GM11168 (cell line): ENCODE results near the gene SLC26A8.

ENCODE experiments used
- in situ Hi-C: fragments of 300-500 bp; cut with MboI; formaldehyde crosslinking; loops from one replicate; pipeline ENCODE4 v1.12.0; 2022; ENCODE audit warnings: low sequenced_read_pairs; ENCODE audit not compliant: unreplicated experiment

SLC26A8 gene

GRCh38 chr6:36023996-36024795, at the start of gene SLC26A8:
Gene SLC26A8, minus strand, starts transcription at chr6:36024641. Its CDS starts 4,934 bp downstream, at chr6:36019707.
- in situ Hi-C loops, result no loop called here

GRCh38 chr6:36073587-36073986, 49.1 kb upstream of the SLC26A8 start:
- in situ Hi-C loops, result no loop called here

GRCh38 chr6:36072681-36073080, 48.2 kb upstream of the SLC26A8 start:
- in situ Hi-C loops, result no loop called here

- in situ Hi-C loops, result no loop called here
Observed at GRCh38 chr6:36071714-36072113, 47.3 kb upstream of the SLC26A8 start.

- in situ Hi-C loops, result no loop called here
Observed at GRCh38 chr6:36071281-36071680, 46.8 kb upstream of the SLC26A8 start.

GRCh38 chr6:36070252-36070651, 45.8 kb upstream of the SLC26A8 start:
- in situ Hi-C loops, result no loop called here

GRCh38 chr6:36069573-36069972, 45.1 kb upstream of the SLC26A8 start:
- in situ Hi-C loops, result no loop called here

GRCh38 chr6:36068586-36068985, 44.1 kb upstream of the SLC26A8 start:
- in situ Hi-C loops, result no loop called here

- in situ Hi-C loops, result no loop called here
Observed at GRCh38 chr6:36068012-36068392, 43.6 kb upstream of the SLC26A8 start.

- in situ Hi-C loops, result no loop called here
Observed at GRCh38 chr6:36067374-36068011, 43.1 kb upstream of the SLC26A8 start.

GRCh38 chr6:36066817-36067216, 42.4 kb upstream of the SLC26A8 start:
- in situ Hi-C loops, result no loop called here

GRCh38 chr6:36065916-36066315, 41.5 kb upstream of the SLC26A8 start:
- in situ Hi-C loops, result no loop called here

GRCh38 chr6:36064770-36065396, 40.4 kb upstream of the SLC26A8 start:
- in situ Hi-C loops, result no loop called here

GRCh38 chr6:36063318-36064060, 39.0 kb upstream of the SLC26A8 start:
- in situ Hi-C loops, result no loop called here

GRCh38 chr6:36062247-36062646, 37.8 kb upstream of the SLC26A8 start:
- in situ Hi-C loops, result no loop called here

GRCh38 chr6:36061236-36061635, 36.8 kb upstream of the SLC26A8 start:
- in situ Hi-C loops, result no loop called here

GRCh38 chr6:36056178-36056577, 31.7 kb upstream of the SLC26A8 start:
- in situ Hi-C loops, result no loop called here

- in situ Hi-C loops, result no loop called here
Observed at GRCh38 chr6:36054956-36055355, 30.5 kb upstream of the SLC26A8 start.

- in situ Hi-C loops, result no loop called here
Observed at GRCh38 chr6:36054415-36054814, 30.0 kb upstream of the SLC26A8 start.

- in situ Hi-C loops, result no loop called here
Observed at GRCh38 chr6:36053878-36054277, 29.4 kb upstream of the SLC26A8 start.

- in situ Hi-C loops, result no loop called here
Observed at GRCh38 chr6:36052097-36052496, 27.7 kb upstream of the SLC26A8 start.
